ENCODE results near the gene ADTRP.

Gene ADTRP

GRCh38 chr6:11744753-11745152 lies 33.9 kb downstream of the ADTRP start:
- H3K4me1 ChIP-seq (ENCODE audit: insufficient read depth, low read length): no peaks in the 10 kb centered on the region
- H3K9me3 ChIP-seq (ENCODE audit: control insufficient read depth, insufficient read depth, low read length): no peaks in the 10 kb centered on the region; the same call in 1 of the 2 replicates
- no peaks in the 10 kb centered on the region for H3K36me3 ChIP-seq (ENCODE audit: insufficient read depth, low read length)
- no peak overlapping the region for H3K9ac ChIP-seq (ENCODE audit: low read depth, low read length)

GRCh38 chr6:11744101-11744500 lies 34.5 kb downstream of the ADTRP start:
- H3K9ac ChIP-seq (ENCODE audit: low read depth, low read length): no peak overlapping the region
- no peaks in the 10 kb centered on the region for H3K36me3 ChIP-seq (ENCODE audit: insufficient read depth, low read length)
- H3K4me1 ChIP-seq (ENCODE audit: insufficient read depth, low read length): no peaks in the 10 kb centered on the region
- no peaks in the 10 kb centered on the region; the same call in 1 of the 2 replicates for H3K9me3 ChIP-seq (ENCODE audit: control insufficient read depth, insufficient read depth, low read length)

- no peaks in the 10 kb centered on the region; the same call in 1 of the 2 replicates for H3K9me3 ChIP-seq (ENCODE audit: control insufficient read depth, insufficient read depth, low read length)
- H3K36me3 ChIP-seq (ENCODE audit: insufficient read depth, low read length): no peaks in the 10 kb centered on the region
- no peaks in the 10 kb centered on the region for H3K4me1 ChIP-seq (ENCODE audit: insufficient read depth, low read length)
- H3K9ac ChIP-seq (ENCODE audit: low read depth, low read length): no peak overlapping the region
Measured at GRCh38 chr6:11740875-11741274, 37.7 kb downstream of the ADTRP start.

- H3K9ac ChIP-seq (ENCODE audit: low read depth, low read length): no peak overlapping the region
- no peaks in the 10 kb centered on the region for H3K36me3 ChIP-seq (ENCODE audit: insufficient read depth, low read length)
- no peaks in the 10 kb centered on the region for H3K9me3 ChIP-seq (ENCODE audit: control insufficient read depth, insufficient read depth, low read length)
- H3K4me1 ChIP-seq (ENCODE audit: insufficient read depth, low read length): no peaks in the 10 kb centered on the region
Measured at GRCh38 chr6:11738661-11739375, 39.8 kb downstream of the ADTRP start.

- no peaks in the 10 kb centered on the region for H3K9me3 ChIP-seq (ENCODE audit: control insufficient read depth, insufficient read depth, low read length)
- no peak overlapping the region for H3K9ac ChIP-seq (ENCODE audit: low read depth, low read length)
Measured at GRCh38 chr6:11738234-11738633, 40.4 kb downstream of the ADTRP start.

GRCh38 chr6:11736601-11737000 lies 42.0 kb downstream of the ADTRP start:
- H3K9me3 ChIP-seq (ENCODE audit: control insufficient read depth, insufficient read depth, low read length): no peaks in the 10 kb centered on the region
- H3K9ac ChIP-seq (ENCODE audit: low read depth, low read length): no peak overlapping the region
- no peaks in the 10 kb centered on the region for H3K36me3 ChIP-seq (ENCODE audit: insufficient read depth, low read length)
- H3K4me1 ChIP-seq (ENCODE audit: insufficient read depth, low read length): no peaks in the 10 kb centered on the region

More at GRCh38 chr6:11738234-11738633, 40.4 kb downstream of the ADTRP start:
- H3K36me3 ChIP-seq (ENCODE audit: insufficient read depth, low read length): no peaks in the 10 kb centered on the region
- no peaks in the 10 kb centered on the region for H3K4me1 ChIP-seq (ENCODE audit: insufficient read depth, low read length)

GRCh38 chr6:11734861-11735613 lies 43.6 kb downstream of the ADTRP start:
- H3K4me1 ChIP-seq (ENCODE audit: insufficient read depth, low read length): no peaks in the 10 kb centered on the region
- H3K9ac ChIP-seq (ENCODE audit: low read depth, low read length): no peak overlapping the region

GRCh38 chr6:11732036-11732631 lies 46.5 kb downstream of the ADTRP start:
- Histone ChIP-seq H3K36me3 (ENCODE audit: insufficient read depth, low read length) (no peaks in the 10 kb centered on the region), H3K9me3 (ENCODE audit: control insufficient read depth, insufficient read depth, low read length) (no peaks in the 10 kb centered on the region), H3K4me1 (ENCODE audit: insufficient read depth, low read length) (no peaks in the 10 kb centered on the region), H3K9ac (ENCODE audit: low read depth, low read length) (no peak overlapping the region)

More at GRCh38 chr6:11734861-11735613, 43.6 kb downstream of the ADTRP start:
- Histone ChIP-seq H3K36me3 (ENCODE audit: insufficient read depth, low read length) (no peaks in the 10 kb centered on the region), H3K9me3 (ENCODE audit: control insufficient read depth, insufficient read depth, low read length) (no peaks in the 10 kb centered on the region)

GRCh38 chr6:11731423-11731822 lies 47.2 kb downstream of the ADTRP start:
- no peaks in the 10 kb centered on the region for H3K9me3 ChIP-seq (ENCODE audit: control insufficient read depth, insufficient read depth, low read length)
- no peak overlapping the region for H3K9ac ChIP-seq (ENCODE audit: low read depth, low read length)
- no peaks in the 10 kb centered on the region for H3K36me3 ChIP-seq (ENCODE audit: insufficient read depth, low read length)
- H3K4me1 ChIP-seq (ENCODE audit: insufficient read depth, low read length): no peaks in the 10 kb centered on the region

GRCh38 chr6:11730641-11731040 lies 48.0 kb downstream of the ADTRP start:
- Histone ChIP-seq H3K4me1 (ENCODE audit: insufficient read depth, low read length) (no peaks in the 10 kb centered on the region), H3K9ac (ENCODE audit: low read depth, low read length) (no peak overlapping the region), H3K36me3 (ENCODE audit: insufficient read depth, low read length) (no peaks in the 10 kb centered on the region), H3K9me3 (ENCODE audit: control insufficient read depth, insufficient read depth, low read length) (no peaks in the 10 kb centered on the region)

- Histone ChIP-seq H3K4me1 (ENCODE audit: insufficient read depth, low read length) (no peaks in the 10 kb centered on the region), H3K9ac (ENCODE audit: low read depth, low read length) (no peak overlapping the region), H3K36me3 (ENCODE audit: insufficient read depth, low read length) (no peaks in the 10 kb centered on the region), H3K9me3 (ENCODE audit: control insufficient read depth, insufficient read depth, low read length) (no peaks in the 10 kb centered on the region)
Measured at GRCh38 chr6:11729076-11729475, 49.5 kb downstream of the ADTRP start.

- no peaks in the 10 kb centered on the region for H3K9me3 ChIP-seq (ENCODE audit: control insufficient read depth, insufficient read depth, low read length)
- no peak overlapping the region for H3K9ac ChIP-seq (ENCODE audit: low read depth, low read length)
- no peaks in the 10 kb centered on the region for H3K36me3 ChIP-seq (ENCODE audit: insufficient read depth, low read length)
- H3K4me1 ChIP-seq (ENCODE audit: insufficient read depth, low read length): no peaks in the 10 kb centered on the region
Measured at GRCh38 chr6:11727998-11728961, 50.3 kb downstream of the ADTRP start.

- no peaks in the 10 kb centered on the region for H3K9me3 ChIP-seq (ENCODE audit: control insufficient read depth, insufficient read depth, low read length)
- H3K9ac ChIP-seq (ENCODE audit: low read depth, low read length): no peak overlapping the region
- H3K36me3 ChIP-seq (ENCODE audit: insufficient read depth, low read length): no peaks in the 10 kb centered on the region
- H3K4me1 ChIP-seq (ENCODE audit: insufficient read depth, low read length): no peaks in the 10 kb centered on the region
Measured at GRCh38 chr6:11727346-11727997, 51.1 kb downstream of the ADTRP start.

Data from ES-I3 (cell line).